Erythroblast (primary cell): ENCODE results near the gene RBM14.

Source experiments
- GATA1 ChIP-seq: IDR thresholded peaks from 2 replicates; pipeline ENCODE4 v1.6.1; 2011; ENCODE audit warnings: low read depth, mild to moderate bottlenecking, control low read depth, low read length, moderate library complexity
- POLR2A ChIP-seq: IDR thresholded peaks from 2 replicates; pipeline ENCODE4 v1.6.1; 2011; ENCODE audit warnings: mild to moderate bottlenecking, low read length

DNA sequence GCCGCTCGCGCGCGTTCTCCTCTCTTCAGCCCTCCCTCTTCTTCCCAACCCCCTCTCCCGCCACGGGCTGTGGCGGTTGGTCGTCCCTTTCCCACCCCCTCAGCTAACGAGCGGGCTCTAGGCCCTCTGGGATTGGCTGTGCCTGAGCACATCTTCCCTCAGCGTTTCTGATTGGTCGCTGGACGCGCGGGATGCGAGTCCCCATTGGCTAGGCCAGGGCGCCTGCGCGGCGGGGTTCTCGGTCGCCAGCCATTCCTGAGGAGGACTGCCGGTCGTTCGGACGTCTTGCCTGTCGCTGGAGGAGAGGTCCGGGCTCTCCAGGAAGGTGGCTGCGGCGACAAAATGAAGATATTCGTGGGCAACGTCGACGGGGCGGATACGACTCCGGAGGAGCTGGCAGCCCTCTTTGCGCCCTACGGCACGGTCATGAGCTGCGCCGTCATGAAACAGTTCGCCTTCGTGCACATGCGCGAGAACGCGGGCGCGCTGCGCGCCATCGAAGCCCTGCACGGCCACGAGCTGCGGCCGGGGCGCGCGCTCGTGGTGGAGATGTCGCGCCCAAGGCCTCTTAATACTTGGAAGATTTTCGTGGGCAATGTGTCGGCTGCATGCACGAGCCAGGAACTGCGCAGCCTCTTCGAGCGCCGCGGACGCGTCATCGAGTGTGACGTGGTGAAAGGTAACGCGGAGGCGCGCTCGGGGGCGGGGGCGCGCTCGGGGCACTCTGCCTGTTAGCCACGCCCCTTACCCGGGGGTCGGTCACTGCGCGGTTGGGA, at the start of gene RBM14:
- TF ChIP-seq POLR2A (peak; percentile 99), GATA1 (no peak)
